HepG2 (cell line): ENCODE results near the gene SPTB.

Source experiments
- EP300 ChIP-seq, 3 experiments: sonication (generic) in 1 of 3; formaldehyde crosslinking in 1 of 3; IDR thresholded peaks; 2 replicates each; pipeline versions ENCODE4 v1.5.1 to v1.6.1; 2011 to 2020; ENCODE audit warnings: low read depth in 2 of 3, low read length in 2 of 3, borderline replicate concordance in 1 of 3, improper control_type of control experiment in 1 of 3, mild to moderate bottlenecking in 1 of 3, missing genetic modification reagents in 1 of 3, moderate library complexity in 1 of 3
- MYC ChIP-seq: sonication (generic); formaldehyde crosslinking; IDR thresholded peaks from 2 replicates; pipeline ENCODE4 v1.9.0; 2021; ENCODE audit warnings: missing genetic modification reagents, borderline replicate concordance
- POLR2AphosphoS2 ChIP-seq: IDR thresholded peaks from 2 replicates; pipeline ENCODE4 v1.6.1; 2011; ENCODE audit warnings: low read depth, low read length, improper control_type of control experiment
- RFX5 ChIP-seq: IDR thresholded peaks from 2 replicates; pipeline ENCODE4 v1.6.1; 2011; ENCODE audit warnings: low read depth, low read length, improper control_type of control experiment
- TAF1 ChIP-seq: sonication (generic); formaldehyde crosslinking; IDR thresholded peaks from 2 replicates; pipeline ENCODE4 v1.4.0; 2020; ENCODE audit warnings: missing genetic modification reagents
- TCF7L2 ChIP-seq: IDR thresholded peaks from 2 replicates; pipeline ENCODE4 v1.6.1; 2011; ENCODE audit warnings: mild to moderate bottlenecking, low read depth, low read length, moderate library complexity
- YEATS4 ChIP-seq: sonication (generic); formaldehyde crosslinking; IDR thresholded peaks from 2 replicates; pipeline ENCODE4 v1.4.0; 2020; ENCODE audit warnings: missing genetic modification reagents, borderline replicate concordance
- ZBTB7A ChIP-seq: sonication (generic); formaldehyde crosslinking; IDR thresholded peaks from 2 replicates; pipeline ENCODE4 v1.8.0; 2022; ENCODE audit warnings: mild to moderate bottlenecking, missing genetic modification reagents
- ZNF18 ChIP-seq: sonication (generic); formaldehyde crosslinking; IDR thresholded peaks from 2 replicates; pipeline ENCODE4 v1.8.0; 2022; ENCODE audit warnings: mild to moderate bottlenecking, missing genetic modification reagents; ENCODE audit not compliant: insufficient replicate concordance
- ZNF3 ChIP-seq: IDR thresholded peaks from 2 replicates; pipeline ENCODE4 v1.7.0; 2017; ENCODE audit warnings: inconsistent platforms
- ZNF839 ChIP-seq: sonication (generic); formaldehyde crosslinking; IDR thresholded peaks from 2 replicates; pipeline ENCODE4 v1.4.0; 2020; ENCODE audit warnings: missing genetic modification reagents, mild to moderate bottlenecking, borderline replicate concordance

- TF ChIP-seq ZNF839 (CRISPR knock-in tag), result no peak
- no peak for TF ChIP-seq TCF7L2
- no peak for TF ChIP-seq ZNF3 (CRISPR knock-in tag)
- no peak for TF ChIP-seq POLR2AphosphoS2
- TF ChIP-seq ZBTB7A (CRISPR knock-in tag), result no peak
- no peak for TF ChIP-seq YEATS4 (CRISPR knock-in tag)
- no peak for TF ChIP-seq RFX5
- no peak for TF ChIP-seq EP300 (IDR thresholded peaks at IDR 0.05; ENCODE audit: low read depth in 2 of 2, low read length in 2 of 2)
- no peak for TF ChIP-seq EP300 (CRISPR knock-in tag; IDR thresholded peaks at IDR 0.05; ENCODE audit: borderline replicate concordance)
- TF ChIP-seq TAF1, result no peak
- no peak for TF ChIP-seq ZNF18
- TF ChIP-seq MYC (CRISPR knock-in tag), result no peak
Measured at GRCh38 chr14:64708148-64709004, 171.3 kb downstream of the SPTB start.
